Activated CD8-positive, alpha-beta memory T cell treated with anti-CD3 and anti-CD28 coated beads for 4 hours (primary cell): ENCODE data around the gene SLC13A5.

Experiments
- DNase-seq, 2 donors: peaks; one replicate each; pipeline ENCODE4 v3.0.0-alpha.2; 2020; ENCODE audit warnings: low read depth in 2 of 2

Gene SLC13A5

DNA sequence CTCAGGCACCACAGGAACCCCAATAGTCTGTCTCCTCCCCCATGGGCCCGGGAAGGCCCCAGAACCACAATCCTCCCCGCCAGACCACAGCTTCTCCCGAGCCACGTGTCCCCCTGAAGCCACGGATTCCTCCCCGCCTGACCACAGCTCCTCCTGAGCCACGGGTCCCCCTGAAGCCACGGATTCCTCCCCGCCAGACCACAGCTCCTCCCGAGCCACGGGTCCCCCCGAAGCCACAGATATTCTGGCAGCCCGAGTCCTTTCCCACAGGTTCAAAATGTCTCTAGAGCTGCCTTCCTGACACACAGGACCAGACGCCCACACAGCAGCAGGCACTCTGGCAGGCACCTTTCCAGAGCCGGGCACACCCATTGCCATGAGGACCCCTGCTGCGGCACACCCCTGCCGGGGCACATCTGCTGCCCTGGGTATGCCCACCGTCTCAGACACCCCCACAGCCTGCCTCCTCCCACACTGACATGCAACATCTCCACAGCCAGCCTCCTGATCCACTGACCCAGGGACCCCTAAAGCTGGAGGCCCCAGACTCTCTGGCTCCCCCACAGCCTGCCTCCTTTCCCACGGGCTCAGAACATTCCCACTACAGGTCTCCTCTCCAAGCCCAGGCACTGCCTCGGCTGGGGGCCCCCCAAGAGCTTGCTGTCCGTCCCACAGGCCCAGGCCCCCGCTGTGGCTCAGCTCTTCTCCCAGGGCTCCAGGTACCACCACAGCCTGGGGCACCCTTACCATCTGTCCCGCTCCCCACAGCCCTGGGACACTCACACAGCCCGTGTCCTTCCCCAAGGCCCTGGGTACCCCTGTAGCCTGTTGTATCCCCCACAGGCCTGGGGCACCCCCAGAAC is 74.9 kb downstream of the SLC13A5 start:
- no peak for DNase-seq

DNA sequence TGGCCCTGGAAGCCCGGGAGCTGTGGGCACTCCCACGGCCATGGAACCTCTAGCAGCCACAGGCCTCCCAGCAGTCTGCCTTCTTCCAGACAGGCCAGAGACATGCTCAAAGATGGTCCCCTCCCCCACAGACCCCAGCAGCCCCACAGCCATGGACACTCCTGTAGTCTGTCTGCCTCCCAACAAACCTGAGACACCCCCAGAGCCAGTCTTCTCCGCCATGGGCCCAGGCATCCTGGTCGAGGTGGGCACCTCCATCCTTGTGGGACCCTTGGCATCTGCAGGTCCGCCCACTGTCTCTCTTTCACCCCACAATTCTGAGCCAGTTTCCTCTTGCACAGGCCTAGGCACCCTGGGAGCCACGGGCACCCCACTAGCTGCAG is 75.7 kb downstream of the SLC13A5 start:
- no peak for DNase-seq

DNA sequence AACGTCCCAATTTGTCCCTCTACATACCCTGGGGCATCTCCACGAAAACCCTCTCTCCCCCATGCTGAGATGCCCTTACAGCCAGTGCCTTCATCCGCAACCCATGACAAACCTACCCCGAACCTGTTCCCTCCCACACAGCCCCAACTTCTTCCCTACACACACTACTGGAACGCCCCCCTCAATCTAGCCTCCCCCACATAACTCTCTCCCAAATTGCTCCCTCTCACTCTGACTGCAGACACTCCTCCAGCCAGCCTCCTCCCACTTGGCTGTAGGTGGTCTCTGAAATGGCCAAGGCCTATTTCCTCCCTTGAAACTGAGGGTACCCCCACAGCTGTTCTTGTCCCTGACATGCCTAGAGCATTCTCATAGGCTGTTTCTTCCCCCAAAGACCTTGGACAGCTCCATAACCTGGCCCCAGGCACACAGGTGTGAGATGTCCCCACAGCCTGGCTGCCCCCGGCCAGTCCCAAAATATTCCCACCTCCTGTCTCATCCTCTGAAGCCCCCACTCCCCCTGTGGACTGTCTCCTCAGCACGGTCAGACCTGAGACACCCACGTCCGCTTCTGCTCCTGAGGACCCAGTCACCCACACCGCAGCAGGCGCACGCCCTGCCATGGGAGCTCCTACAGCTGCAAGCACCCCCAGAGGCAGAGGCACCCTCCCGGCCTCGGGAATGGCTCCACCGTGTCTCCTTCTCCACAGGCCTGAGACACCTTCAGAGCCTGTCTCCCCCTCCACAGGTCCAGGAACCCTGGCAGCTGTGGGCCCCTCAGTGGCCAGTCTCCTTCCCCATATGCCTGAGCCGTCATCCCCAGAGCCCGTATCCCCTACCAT is 76.3 kb downstream of the SLC13A5 start:
- no peak for DNase-seq

DNA sequence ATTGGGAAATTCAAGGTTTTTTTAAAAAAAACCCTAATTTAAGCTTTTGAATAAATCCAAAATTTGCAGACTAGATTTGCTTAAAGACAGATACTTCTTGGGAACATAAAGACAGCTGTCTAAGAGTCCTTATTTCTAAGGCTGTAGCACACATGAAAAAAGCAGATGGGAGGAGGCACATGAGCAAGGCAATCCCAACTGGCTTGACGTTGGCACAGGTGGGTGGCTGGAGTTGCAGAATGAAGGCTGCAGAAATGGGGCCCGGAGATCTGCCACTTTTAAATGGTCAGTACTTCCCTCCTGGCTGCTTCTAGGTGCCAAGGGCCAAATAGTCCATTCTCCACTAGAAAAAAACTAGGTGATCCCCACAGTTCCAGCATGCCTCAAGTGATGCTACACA is 77.1 kb downstream of the SLC13A5 start:
- no peak for DNase-seq
